KMS-11 (cell line): ENCODE results near the gene CCDC146.
"Not testable (repeated sequence)": the region's sequence is repeated elsewhere in the genome, so short reads cannot be mapped to it uniquely, and the experiment has no call there.

Experiments used
- H2AFZ ChIP-seq: fragments of 200-600 bp; sonication (generic); 2 replicates; pipeline ENCODE4 v1.6.1; 2016; ENCODE audit warnings: antibody characterized with exemption, mixed run types, low read depth
- H3K27ac ChIP-seq: fragments of 200-600 bp; sonication (generic); 2 replicates; pipeline ENCODE4 v1.6.1; 2016; ENCODE audit warnings: mild to moderate bottlenecking, mixed run types
- H3K27me3 ChIP-seq: fragments of 200-600 bp; sonication (generic); 2 replicates; pipeline ENCODE4 v1.6.1; 2017; ENCODE audit warnings: mild to moderate bottlenecking, low read depth, mixed run types, moderate library complexity; ENCODE audit not compliant: insufficient read depth
- H3K36me3 ChIP-seq: fragments of 200-600 bp; sonication (generic); 2 replicates; pipeline ENCODE4 v1.6.1; 2017; ENCODE audit warnings: mild to moderate bottlenecking, mixed run types; ENCODE audit not compliant: insufficient read depth
- H3K4me1 ChIP-seq: fragments of 200-600 bp; sonication (generic); 2 replicates; pipeline ENCODE4 v1.6.1; 2016; ENCODE audit warnings: mild to moderate bottlenecking, low read depth, mixed run types; ENCODE audit not compliant: poor library complexity, severe bottlenecking
- H3K4me2 ChIP-seq: fragments of 200-600 bp; sonication (generic); 2 replicates; pipeline ENCODE4 v1.7.0; 2016; ENCODE audit warnings: mild to moderate bottlenecking, mixed run types
- H3K4me3 ChIP-seq: fragments of 200-600 bp; sonication (generic); IDR thresholded peaks from 2 replicates; pipeline ENCODE4 v1.6.1; 2017; ENCODE audit warnings: low read depth, low read length, mixed read lengths; ENCODE audit not compliant: insufficient read depth
- H3K79me2 ChIP-seq: fragments of 200-600 bp; sonication (generic); 2 replicates; pipeline ENCODE4 v1.6.1; 2016; ENCODE audit warnings: low read depth, mixed run types; ENCODE audit not compliant: insufficient read depth
- H3K9ac ChIP-seq: fragments of 200-600 bp; sonication (generic); 2 replicates; pipeline ENCODE4 v1.6.1; 2016; ENCODE audit warnings: mild to moderate bottlenecking, mixed run types
- H4K20me1 ChIP-seq: fragments of 200-600 bp; sonication (generic); 2 replicates; pipeline ENCODE4 v1.6.1; 2016; ENCODE audit warnings: mild to moderate bottlenecking, mixed run types; ENCODE audit not compliant: insufficient read depth
- CTCF ChIP-seq: fragments of 200-600 bp; sonication (generic); conservative IDR thresholded peaks from 2 replicates; pipeline ENCODE4 v1.6.1; 2017; ENCODE audit warnings: low read depth, mild to moderate bottlenecking, antibody characterized with exemption, low read length, moderate library complexity, mixed read lengths

CCDC146 gene

GRCh38 chr7:77328669-77329068 is 206.3 kb downstream of the CCDC146 start:
- H4K20me1 ChIP-seq, result no peaks in the 10 kb centered on the region
- peak overlapping the region; percentile 3; the same call in 1 of the 2 replicates for H3K9ac ChIP-seq
- TF ChIP-seq CTCF, result no peak
- no peak overlapping the region for H3K4me3 ChIP-seq
- H3K4me2 ChIP-seq, result peak overlapping the region; percentile 62
- H3K27me3 ChIP-seq, result no peaks in the 10 kb centered on the region
- H3K36me3 ChIP-seq, result no peaks in the 10 kb centered on the region
- peak overlapping the region; percentile 45; the same call in 1 of the 2 replicates for H3K27ac ChIP-seq
- H3K79me2 ChIP-seq, result no peaks in the 10 kb centered on the region
- peaks cover 40% of the 10 kb centered on the region for H3K4me1 ChIP-seq
- peak overlapping the region; percentile 32; the same call in 1 of the 2 replicates for H2AFZ ChIP-seq

- Histone ChIP-seq H3K4me1 (peaks cover 40% of the 10 kb centered on the region), H3K79me2 (no peaks in the 10 kb centered on the region), H4K20me1 (no peaks in the 10 kb centered on the region), H3K9ac (no peak overlapping the region), H3K36me3 (no peaks in the 10 kb centered on the region), H3K4me3 (no peak overlapping the region), H2AFZ (no peak overlapping the region), H3K27ac (no peak overlapping the region), H3K4me2 (peak overlapping the region; percentile 62), H3K27me3 (no peaks in the 10 kb centered on the region)
- TF ChIP-seq CTCF, result no peak
Observed at GRCh38 chr7:77329466-77330168, 207.2 kb downstream of the CCDC146 start.

- Histone ChIP-seq H3K9ac (no peak overlapping the region), H3K27ac (no peak overlapping the region), H3K79me2 (no peaks in the 10 kb centered on the region), H4K20me1 (no peaks in the 10 kb centered on the region), H3K27me3 (no peaks in the 10 kb centered on the region), H3K4me2 (no peak overlapping the region), H3K4me3 (no peak overlapping the region), H2AFZ (no peak overlapping the region), H3K4me1 (peaks cover 40% of the 10 kb centered on the region), H3K36me3 (no peaks in the 10 kb centered on the region)
- TF ChIP-seq CTCF, result no peak
Observed at GRCh38 chr7:77330169-77330882, 207.9 kb downstream of the CCDC146 start.

GRCh38 chr7:77331938-77332695 is 209.7 kb downstream of the CCDC146 start:
- Histone ChIP-seq H3K27ac (no peak overlapping the region), H3K79me2 (no peaks in the 10 kb centered on the region), H3K4me2 (no peak overlapping the region), H4K20me1 (no peaks in the 10 kb centered on the region), H2AFZ (no peak overlapping the region), H3K4me3 (no peak overlapping the region), H3K9ac (no peak overlapping the region), H3K27me3 (no peaks in the 10 kb centered on the region), H3K36me3 (no peaks in the 10 kb centered on the region), H3K4me1 (peaks cover 40% of the 10 kb centered on the region)
- peak; percentile 78 for TF ChIP-seq CTCF

GRCh38 chr7:77334039-77334438 is 211.6 kb downstream of the CCDC146 start:
- H3K79me2 ChIP-seq, H3K9ac ChIP-seq, H3K4me2 ChIP-seq, H4K20me1 ChIP-seq, H3K4me3 ChIP-seq, H3K27me3 ChIP-seq, H3K36me3 ChIP-seq, H3K27ac ChIP-seq, H2AFZ ChIP-seq: not testable (repeated sequence)
- H3K4me1 ChIP-seq, result peaks cover 21% of the 10 kb centered on the region
